Keratinocyte (primary cell): ENCODE results near the gene PIK3CG.

Experiments used
- CTCF ChIP-seq, 3 experiments: IDR thresholded peaks in 1 of 3; conservative IDR thresholded peaks in 1 of 3; optimal IDR thresholded peaks in 1 of 3; 2 replicates in 2 of 3; 3 replicates in 1 of 3; pipeline versions ENCODE3 to v1.5.1; 2011; ENCODE audit warnings: low read length in 3 of 3, mild to moderate bottlenecking in 3 of 3, moderate library complexity in 2 of 3, control low read depth in 1 of 3, inconsistent platforms in 1 of 3; ENCODE audit not compliant: insufficient read depth in 2 of 3; ENCODE audit errors: extremely low read depth in 1 of 3
- EZH2 ChIP-seq: IDR thresholded peaks from one replicate; pipeline ENCODE4 v1.6.1; 2012; ENCODE audit warnings: inconsistent platforms, mild to moderate bottlenecking, low read length, moderate library complexity

GRCh38 chr7:106840342-106840741 lies 24.7 kb upstream of the PIK3CG start:
- TF ChIP-seq CTCF (optimal IDR thresholded peaks at IDR 0.05 in 1 of 3, IDR thresholded peaks at IDR 0.05 in 1 of 3, conservative IDR thresholded peaks at IDR 0.05 in 1 of 3; ENCODE audit: extremely low read depth in 1 of 3, insufficient read depth in 2 of 3, low read length in 3 of 3) (no peak), EZH2 (no peak)
